Kidney epithelial cell (primary cell): Measurements from ENCODE around the gene SENP3. TPM values are rescaled to one million over a fixed set of nuclear protein-coding genes. Genes with fewer than 3 reads are reported as not detected.

Source experiments
- DNase-seq: peaks from one replicate; pipeline ENCODE4 v3.0.0-alpha.2; 2010; ENCODE audit warnings: low read depth
- H3K27me3 ChIP-seq: 2 replicates; pipeline ENCODE4 v1.6.0; 2011; ENCODE audit warnings: low read length; ENCODE audit not compliant: control insufficient read depth, insufficient read depth
- H3K36me3 ChIP-seq: 2 replicates; pipeline ENCODE4 v1.5.1; 2011; ENCODE audit warnings: low read length; ENCODE audit not compliant: control insufficient read depth, insufficient read depth
- H3K4me3 ChIP-seq: 2 replicates; pipeline ENCODE4 v1.5.1; 2011; ENCODE audit warnings: low read depth, mild to moderate bottlenecking, control low read depth, low read length
- CTCF ChIP-seq: IDR thresholded peaks from 2 replicates; pipeline ENCODE4 v1.5.1; 2011; ENCODE audit warnings: mild to moderate bottlenecking, moderate library complexity, low read length, control low read depth, inconsistent platforms; ENCODE audit not compliant: insufficient read depth, poor library complexity, severe bottlenecking
- total RNA-seq: library from RNA; depleted of rRNA; stranded (reverse); fragments of >200 nt; gene quantifications from 2 replicates; pipeline ENCODE4 v1.2.3, GENCODE V29; 2015

The SENP3 gene
- total RNA-seq, 1 donor from 2014 or later, result 107 TPM

DNA sequence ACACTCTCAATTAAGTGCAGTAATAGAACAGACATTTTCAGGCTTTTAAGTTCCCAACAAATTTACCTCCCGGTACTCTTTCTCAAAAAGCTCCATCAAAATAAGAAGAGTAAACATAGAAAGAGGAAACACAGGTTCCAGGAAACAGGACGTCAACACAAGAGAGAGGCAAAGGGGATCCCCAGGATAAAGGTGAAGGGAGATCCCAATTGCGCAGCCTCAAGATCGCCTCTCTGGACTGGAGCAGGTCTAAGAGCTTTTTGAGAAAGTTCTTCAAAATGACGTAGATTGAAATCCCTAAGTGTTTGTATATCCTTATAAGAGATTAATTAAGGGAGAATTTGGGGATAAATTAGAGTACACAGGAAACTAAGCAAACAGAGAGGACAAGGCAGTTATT is 56.9 kb downstream of the SENP3 start:
- TF ChIP-seq CTCF, result no peak
- DNase-seq, result no peak
- Histone ChIP-seq H3K4me3 (no peak overlapping the region), H3K36me3 (no peaks in the 10 kb centered on the region), H3K27me3 (no peaks in the 10 kb centered on the region)

DNA sequence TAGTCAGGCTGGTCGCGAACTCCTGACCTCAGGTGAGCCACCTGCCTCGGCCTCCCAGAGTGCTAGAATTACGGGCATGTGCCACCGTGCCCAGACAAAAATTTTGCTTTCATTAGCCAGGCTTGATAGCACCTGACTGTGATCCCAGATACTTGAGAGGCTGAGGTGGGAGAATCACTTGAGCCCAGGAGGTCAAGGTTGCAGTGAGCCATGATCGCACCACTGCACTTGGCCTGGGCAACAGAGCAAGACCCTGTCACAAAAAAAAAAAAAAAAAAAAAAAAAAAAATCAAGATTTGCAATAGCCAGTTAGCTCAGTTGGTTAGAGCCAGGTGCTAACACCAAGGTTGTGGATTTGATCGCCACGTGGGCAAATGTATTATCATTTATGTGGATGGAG is 59.1 kb downstream of the SENP3 start:
- no peaks in the 10 kb centered on the region for H3K27me3 ChIP-seq
- H3K36me3 ChIP-seq, result no peaks in the 10 kb centered on the region
- DNase-seq, result no peak
- no peak for TF ChIP-seq CTCF
- no peak overlapping the region for H3K4me3 ChIP-seq

Other genes with a start within 250 kb of the SENP3 start
- gene GPS2, start 246.6 kb upstream of the SENP3 start, total RNA-seq, result 73.5 and 76.0 TPM in 2 replicates
- 16.3 and 29.9 TPM in 2 replicates for gene NEURL4, start 232.6 kb upstream of the SENP3 start, total RNA-seq
- gene ACAP1, start 225.4 kb upstream of the SENP3 start, total RNA-seq, result 0.14 and 3.6 TPM in 2 replicates
- gene KCTD11, start 209.8 kb upstream of the SENP3 start, total RNA-seq, result 14.9 and 15.5 TPM in 2 replicates
- gene TMEM95, start 206.8 kb upstream of the SENP3 start, total RNA-seq, result not detected in 2 replicates
- 4.0 and 13.3 TPM in 2 replicates for gene TNK1, start 180.8 kb upstream of the SENP3 start, total RNA-seq
- gene PLSCR3, start 167.4 kb upstream of the SENP3 start, total RNA-seq, result 61.8 and 74.7 TPM in 2 replicates
- 66.9 and 77.1 TPM in 2 replicates for gene TMEM256, start 157.8 kb upstream of the SENP3 start, total RNA-seq
- 8.3 and 8.4 TPM in 2 replicates for gene NLGN2, start 154.1 kb upstream of the SENP3 start, total RNA-seq
- gene SPEM1, start 141.6 kb upstream of the SENP3 start, total RNA-seq, result not detected in 2 replicates
- not detected in 2 replicates for gene SPEM2, start 136.3 kb upstream of the SENP3 start, total RNA-seq
- not detected in 2 replicates for gene SPEM3, start 133.1 kb upstream of the SENP3 start, total RNA-seq
- gene TMEM102, start 126.5 kb upstream of the SENP3 start, total RNA-seq, result 31.7 and 34.9 TPM in 2 replicates
- gene FGF11, start 122.4 kb upstream of the SENP3 start, total RNA-seq, result 1.5 and 1.8 TPM in 2 replicates
- gene CHRNB1, start 116.9 kb upstream of the SENP3 start, total RNA-seq, result 19.0 and 21.6 TPM in 2 replicates
- 26.3 and 28.3 TPM in 2 replicates for gene ZBTB4, start 82.3 kb upstream of the SENP3 start, total RNA-seq
- not detected in 2 replicates for gene SLC35G6, start 80.5 kb upstream of the SENP3 start, total RNA-seq
- gene POLR2A, start 77.6 kb upstream of the SENP3 start, total RNA-seq, result 56.9 and 57.8 TPM in 2 replicates
- gene TNFSF12, start 12.9 kb upstream of the SENP3 start, total RNA-seq, result 9.0 and 9.4 TPM in 2 replicates
- 13.5 and 14.3 TPM in 2 replicates for gene TNFSF13, start 3.2 kb upstream of the SENP3 start, total RNA-seq
- 7.4 and 8.7 TPM in 2 replicates for gene CD68, start 17.7 kb downstream of the SENP3 start, total RNA-seq
- 161 and 187 TPM in 2 replicates for gene MPDU1, start 21.9 kb downstream of the SENP3 start, total RNA-seq
- gene SOX15, start 28.2 kb downstream of the SENP3 start, total RNA-seq, result 1.8 and 3.4 TPM in 2 replicates
- gene FXR2, start 53.0 kb downstream of the SENP3 start, total RNA-seq, result 43.0 and 45.7 TPM in 2 replicates
- 61.6 and 76.0 TPM in 2 replicates for gene SAT2, start 65.9 kb downstream of the SENP3 start, total RNA-seq
- 0.79 TPM in 1 of 2 replicates, not detected in the other for gene SHBG, start 68.2 kb downstream of the SENP3 start, total RNA-seq
- gene ATP1B2, start 89.0 kb downstream of the SENP3 start, total RNA-seq, result not detected in 2 replicates
- 154 and 168 TPM in 2 replicates for gene TP53, start 125.6 kb downstream of the SENP3 start, total RNA-seq
- 13.3 and 14.9 TPM in 2 replicates for gene WRAP53, start 126.6 kb downstream of the SENP3 start, total RNA-seq
- 4.7 and 5.5 TPM in 2 replicates for gene EFNB3, start 143.3 kb downstream of the SENP3 start, total RNA-seq
- 0.04 TPM in 1 of 2 replicates, not detected in the other for gene DNAH2, start 155.8 kb downstream of the SENP3 start, total RNA-seq